ENCODE data around the gene KEL.

The KEL gene

DNA sequence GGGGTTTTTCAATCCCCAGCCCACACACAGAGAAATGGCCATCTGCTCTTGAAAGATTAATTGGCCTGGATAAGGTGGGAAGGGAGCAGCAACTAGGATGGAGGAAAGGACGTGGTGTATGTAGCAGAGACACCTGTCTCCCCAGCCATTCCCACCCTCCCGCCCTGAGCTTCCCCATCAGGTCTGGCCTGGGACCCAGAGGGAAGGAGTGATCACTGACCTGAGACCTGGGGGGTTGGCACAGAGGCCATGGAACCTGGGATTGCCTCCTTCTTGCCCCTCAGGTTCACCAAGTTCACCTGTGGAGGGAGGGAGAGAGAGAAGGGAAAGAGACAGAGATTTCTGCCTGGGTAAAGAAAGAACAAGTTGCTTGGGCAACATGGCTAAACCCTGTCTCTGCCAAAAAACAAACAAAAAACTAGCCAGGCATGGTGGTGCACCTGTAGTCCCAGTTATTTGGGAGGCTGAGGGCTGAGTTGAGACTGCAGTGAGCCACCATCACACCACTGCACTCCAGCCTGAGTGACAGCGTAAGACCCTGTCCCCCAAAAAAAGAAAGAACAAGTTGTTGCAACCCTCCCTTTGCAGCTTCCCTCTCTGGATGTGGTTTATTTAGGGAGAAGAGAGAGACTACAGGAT, 65.3 kb downstream of the KEL start:
- no peak for DNase-seq

DNA sequence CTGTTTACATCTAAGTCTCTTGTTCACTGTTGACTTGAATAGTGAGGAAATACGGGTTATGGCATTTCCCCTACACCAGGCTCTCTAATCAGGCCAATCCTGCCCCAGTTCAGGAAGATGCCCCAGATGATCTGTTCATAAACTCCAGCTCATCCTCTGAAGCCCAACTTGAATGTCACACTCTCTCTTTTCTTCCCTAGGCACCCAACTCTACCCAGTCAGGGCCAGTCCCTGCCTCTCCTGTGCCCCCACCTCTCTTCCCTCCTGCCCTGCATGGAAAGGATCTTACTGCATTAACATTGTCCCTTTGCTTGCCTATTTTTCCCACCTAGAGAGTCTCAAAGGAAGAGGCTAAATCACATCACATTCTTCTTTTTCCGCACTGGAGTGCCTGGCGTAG, 66.0 kb downstream of the KEL start:
- DNase-seq = no peak

DNA sequence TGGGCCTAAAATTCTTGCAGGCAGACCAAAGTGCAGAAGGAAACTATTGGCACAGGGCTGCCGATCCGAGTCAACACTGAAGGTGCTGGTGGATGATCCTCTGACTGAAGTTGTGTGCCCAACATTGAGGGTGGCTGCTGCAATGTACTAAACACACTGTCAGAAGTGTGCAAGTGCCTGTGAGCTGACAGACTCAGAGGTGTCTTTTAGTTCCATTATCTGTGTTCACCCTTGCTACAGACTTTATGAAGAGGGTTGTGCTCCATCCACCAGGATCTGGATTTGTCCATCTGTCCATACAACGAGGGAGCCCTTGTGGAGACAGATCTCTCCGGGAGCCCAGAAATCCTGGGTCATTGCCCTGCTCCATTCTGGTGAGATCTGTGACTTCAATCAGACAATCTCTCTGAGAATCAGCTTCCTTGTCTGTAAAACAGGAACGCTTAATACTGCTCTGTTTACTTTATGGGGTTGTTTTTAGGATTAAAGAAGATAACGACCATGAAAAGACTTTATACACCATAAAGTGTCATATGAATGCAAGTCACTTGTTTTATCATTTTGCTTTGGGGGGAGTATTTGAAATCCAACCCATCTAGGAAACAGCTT, 67.1 kb downstream of the KEL start:
- DNase-seq = no peak

DNA sequence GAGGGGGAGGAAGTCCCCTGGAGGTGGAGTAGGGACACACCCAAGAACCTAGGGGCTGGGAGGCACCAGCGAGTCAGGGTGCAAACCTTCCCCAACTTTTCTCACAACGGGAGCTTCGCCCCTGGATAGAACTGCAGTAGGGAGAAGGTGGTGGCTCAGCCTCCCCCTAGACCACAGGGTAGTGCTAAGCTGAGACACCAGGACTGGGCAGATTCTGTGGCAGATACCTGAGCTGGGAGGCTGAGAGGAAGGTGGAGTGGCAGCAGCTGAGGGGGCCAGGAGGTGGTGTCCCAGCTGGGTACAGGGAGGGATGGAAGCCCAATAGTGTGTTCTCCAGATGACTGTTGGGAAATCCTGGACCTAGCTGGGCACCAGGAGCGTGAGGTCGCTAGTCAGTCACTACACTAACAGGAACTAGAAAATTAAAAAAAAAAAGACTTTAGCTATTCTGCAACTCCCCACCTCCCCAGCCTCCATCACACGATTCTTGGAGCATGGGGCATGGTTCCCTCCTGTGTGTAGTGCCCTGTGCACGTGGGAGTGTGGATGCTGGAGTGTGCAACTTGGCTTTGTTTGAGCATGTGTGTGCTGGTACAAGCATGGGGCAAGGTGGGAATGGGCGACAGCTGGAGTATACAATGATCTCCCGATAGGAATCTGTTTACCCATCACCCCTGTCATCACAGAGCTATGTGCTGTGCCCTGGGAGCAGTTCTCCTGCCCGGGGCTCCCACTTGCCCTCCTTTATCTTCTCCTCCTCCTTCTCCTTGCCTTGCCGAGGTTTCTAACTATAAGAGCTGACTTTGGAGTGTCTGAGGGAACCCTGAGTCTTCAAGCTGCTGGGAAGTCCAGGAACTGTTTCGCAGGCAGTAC, 67.8 kb downstream of the KEL start:
- no peak for DNase-seq

DNA sequence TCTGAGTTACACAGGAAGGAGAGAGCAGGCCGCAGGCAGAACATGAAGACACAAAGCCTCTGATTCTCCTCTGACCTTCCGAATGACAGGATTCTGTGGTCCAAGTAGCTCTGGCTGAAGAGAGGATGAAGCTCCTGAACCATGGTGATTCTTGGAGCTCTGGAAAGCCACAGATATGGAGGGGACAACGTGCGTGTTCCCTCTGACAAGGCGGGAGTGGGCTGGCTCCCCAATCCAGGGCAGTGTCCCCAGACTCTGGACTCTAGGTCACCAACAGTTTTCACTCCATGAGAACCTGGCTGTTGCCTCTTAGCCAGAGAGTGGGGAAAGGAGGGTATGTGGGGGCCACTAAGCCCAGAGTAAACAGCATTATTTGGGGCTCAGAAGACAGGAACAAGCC, 69.2 kb downstream of the KEL start:
- no peak for DNase-seq

DNA sequence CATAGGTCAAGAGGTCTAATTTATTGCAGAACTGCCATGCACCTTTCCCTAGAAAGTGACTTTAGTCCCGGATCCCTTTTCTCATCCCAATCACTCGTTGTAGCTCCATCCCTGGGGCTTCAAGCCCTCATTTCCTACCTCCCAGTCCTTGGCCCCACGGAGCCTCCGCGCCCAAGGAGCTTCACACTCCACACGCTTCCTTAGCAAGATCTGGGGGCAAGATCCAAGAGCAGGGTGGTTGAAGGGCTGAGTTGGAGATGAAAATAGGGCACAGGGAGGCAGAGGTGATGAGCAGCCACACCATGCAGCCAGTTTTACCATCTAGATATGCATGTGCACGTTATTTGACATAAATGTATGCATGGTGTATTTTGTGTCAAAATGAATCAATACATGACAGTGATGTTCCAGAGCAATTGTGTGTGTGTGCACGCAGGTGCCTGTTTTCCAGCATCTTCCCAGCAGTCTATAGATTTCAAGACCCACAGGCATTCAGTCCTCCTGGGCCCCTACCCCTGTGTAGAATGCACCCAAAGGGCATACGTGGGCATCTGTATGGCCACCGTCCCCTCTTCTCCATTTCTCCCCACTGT, 70.6 kb downstream of the KEL start:
- no peak for DNase-seq
